PC-3 (cell line): Measurements from ENCODE around the gene CHM.
"Not testable (repeated sequence)": the region's sequence is repeated elsewhere in the genome, so short reads cannot be mapped to it uniquely, and the experiment has no call there.

Experiments used
- CTCF ChIP-seq: fragments of 300-600 bp; sonication (generic); conservative IDR thresholded peaks from 2 replicates; pipeline ENCODE4 v1.5.1; 2017; ENCODE audit warnings: antibody characterized with exemption, low read depth, mild to moderate bottlenecking, low read length
- EZH2 ChIP-seq: fragments of 300-600 bp; sonication (generic); IDR thresholded peaks from one replicate; pipeline ENCODE4 v1.6.1; 2017; ENCODE audit warnings: antibody characterized with exemption, mild to moderate bottlenecking, low read length; ENCODE audit not compliant: unreplicated experiment

- not testable (repeated sequence) for TF ChIP-seq CTCF, EZH2
These were observed 113.0 kb downstream of the CHM start for GRCh38 chrX:85934399-85934798.
